ENCODE measurements around the gene TP53.

TP53 gene

GRCh38 chr17:7674934-7675333 is 12.4 kb downstream of the TP53 start:
- no peaks in the 10 kb centered on the region for H3K27me3 ChIP-seq (ENCODE audit: insufficient read depth, poor library complexity, severe bottlenecking)
- H3K27ac ChIP-seq (replicated peaks): no peak overlapping the region
- no peak for TF ChIP-seq SPI1 (IDR thresholded peaks at IDR 0.05; ENCODE audit: borderline replicate concordance, low read depth)
- no peak for TF ChIP-seq POLR2AphosphoS5 (IDR thresholded peaks at IDR 0.05; ENCODE audit: low read depth)
- no peak for TF ChIP-seq CTCF (IDR thresholded peaks at IDR 0.05; ENCODE audit: insufficient read depth, low read length)
- no peak for TF ChIP-seq REST (IDR thresholded peaks at IDR 0.05; ENCODE audit: insufficient replicate concordance, low read depth)
- no peak for TF ChIP-seq GABPA (IDR thresholded peaks at IDR 0.05; ENCODE audit: low read depth)
- no peak overlapping the region for H3K4me3 ChIP-seq (replicated peaks; ENCODE audit: insufficient read depth, low read length)
- no peak for DNase-seq (ENCODE audit: low read depth in 1 of 2, low spot score in 1 of 2)

- Histone ChIP-seq H3K27ac (replicated peaks) (no peak overlapping the region), H3K4me3 (replicated peaks; ENCODE audit: insufficient read depth, low read length) (no peak overlapping the region), H3K27me3 (ENCODE audit: insufficient read depth, poor library complexity, severe bottlenecking) (no peaks in the 10 kb centered on the region)
- TF ChIP-seq GABPA (IDR thresholded peaks at IDR 0.05; ENCODE audit: low read depth): no peak
- TF ChIP-seq CTCF (IDR thresholded peaks at IDR 0.05; ENCODE audit: insufficient read depth, low read length): no peak
- TF ChIP-seq POLR2AphosphoS5 (IDR thresholded peaks at IDR 0.05; ENCODE audit: low read depth): no peak
- no peak for TF ChIP-seq REST (IDR thresholded peaks at IDR 0.05; ENCODE audit: insufficient replicate concordance, low read depth)
- TF ChIP-seq SPI1 (IDR thresholded peaks at IDR 0.05; ENCODE audit: borderline replicate concordance, low read depth): no peak
- no peak for DNase-seq (ENCODE audit: low read depth in 1 of 2, low spot score in 1 of 2)
These were observed 14.1 kb downstream of the TP53 start for GRCh38 chr17:7673239-7673638.

- DNase-seq (ENCODE audit: low read depth in 1 of 2, low spot score in 1 of 2): no peak
- TF ChIP-seq GABPA (IDR thresholded peaks at IDR 0.05; ENCODE audit: low read depth) (no peak), POLR2AphosphoS5 (IDR thresholded peaks at IDR 0.05; ENCODE audit: low read depth) (no peak), CTCF (IDR thresholded peaks at IDR 0.05; ENCODE audit: insufficient read depth, low read length) (no peak), SPI1 (IDR thresholded peaks at IDR 0.05; ENCODE audit: borderline replicate concordance, low read depth) (no peak), REST (IDR thresholded peaks at IDR 0.05; ENCODE audit: insufficient replicate concordance, low read depth) (no peak)
- no peak overlapping the region for H3K4me3 ChIP-seq (replicated peaks; ENCODE audit: insufficient read depth, low read length)
- H3K27me3 ChIP-seq (ENCODE audit: insufficient read depth, poor library complexity, severe bottlenecking): no peaks in the 10 kb centered on the region
- H3K27ac ChIP-seq (replicated peaks): no peak overlapping the region
These were observed 18.8 kb downstream of the TP53 start for GRCh38 chr17:7668482-7668881.
